ENCODE measurements around the gene PRR29.

DNA sequence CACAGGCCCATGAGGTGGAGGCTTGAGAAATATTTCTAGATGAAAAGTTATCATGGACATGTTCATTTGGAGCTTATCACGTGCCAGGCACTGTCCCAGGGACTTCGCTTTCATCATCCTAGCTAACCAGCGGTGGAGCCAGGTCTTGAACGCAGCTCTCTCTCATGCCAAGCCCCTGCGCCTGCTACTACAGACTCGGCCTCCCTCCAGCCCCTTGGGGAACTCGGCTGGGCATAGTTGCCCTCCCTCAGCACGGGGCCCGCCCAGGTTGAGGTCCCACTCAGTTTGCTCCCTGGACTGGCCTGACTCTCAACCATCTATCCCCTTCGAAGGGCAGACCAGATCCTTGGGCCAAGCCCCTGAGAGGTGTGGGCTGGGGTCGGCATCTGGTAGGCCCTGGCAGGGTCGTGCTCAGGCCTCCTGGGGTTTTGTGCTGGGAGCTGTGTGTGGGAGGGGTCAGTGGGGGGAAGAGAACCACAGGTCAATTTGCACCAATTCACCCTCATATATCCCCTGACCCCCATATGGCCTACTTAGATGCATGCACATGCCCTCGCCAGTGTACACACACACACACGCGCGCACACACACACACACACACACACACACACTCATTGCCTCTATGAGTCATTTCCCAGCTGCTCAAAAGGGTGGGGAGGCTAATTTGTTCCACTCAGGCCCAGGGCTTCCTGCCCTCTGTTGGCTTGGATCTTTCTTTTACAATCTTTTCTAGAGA is 13.3 kb upstream of the PRR29 start:
- TF ChIP-seq, protein P1, sequence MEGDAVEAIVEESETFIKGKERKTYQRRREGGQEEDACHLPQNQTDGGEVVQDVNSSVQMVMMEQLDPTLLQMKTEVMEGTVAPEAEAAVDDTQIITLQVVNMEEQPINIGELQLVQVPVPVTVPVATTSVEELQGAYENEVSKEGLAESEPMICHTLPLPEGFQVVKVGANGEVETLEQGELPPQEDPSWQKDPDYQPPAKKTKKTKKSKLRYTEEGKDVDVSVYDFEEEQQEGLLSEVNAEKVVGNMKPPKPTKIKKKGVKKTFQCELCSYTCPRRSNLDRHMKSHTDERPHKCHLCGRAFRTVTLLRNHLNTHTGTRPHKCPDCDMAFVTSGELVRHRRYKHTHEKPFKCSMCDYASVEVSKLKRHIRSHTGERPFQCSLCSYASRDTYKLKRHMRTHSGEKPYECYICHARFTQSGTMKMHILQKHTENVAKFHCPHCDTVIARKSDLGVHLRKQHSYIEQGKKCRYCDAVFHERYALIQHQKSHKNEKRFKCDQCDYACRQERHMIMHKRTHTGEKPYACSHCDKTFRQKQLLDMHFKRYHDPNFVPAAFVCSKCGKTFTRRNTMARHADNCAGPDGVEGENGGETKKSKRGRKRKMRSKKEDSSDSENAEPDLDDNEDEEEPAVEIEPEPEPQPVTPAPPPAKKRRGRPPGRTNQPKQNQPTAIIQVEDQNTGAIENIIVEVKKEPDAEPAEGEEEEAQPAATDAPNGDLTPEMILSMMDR (IDR thresholded peaks at IDR 0.05): no peak
- peak in 3 of 4 donors; percentile 29 to 41 (median 30) for TF ChIP-seq POLR2AphosphoS5 (IDR thresholded peaks at IDR 0.05)

All from sigmoid colon (tissue), 4 donors.